ENCODE data around the gene ZNF345.

Gene ZNF345

DNA sequence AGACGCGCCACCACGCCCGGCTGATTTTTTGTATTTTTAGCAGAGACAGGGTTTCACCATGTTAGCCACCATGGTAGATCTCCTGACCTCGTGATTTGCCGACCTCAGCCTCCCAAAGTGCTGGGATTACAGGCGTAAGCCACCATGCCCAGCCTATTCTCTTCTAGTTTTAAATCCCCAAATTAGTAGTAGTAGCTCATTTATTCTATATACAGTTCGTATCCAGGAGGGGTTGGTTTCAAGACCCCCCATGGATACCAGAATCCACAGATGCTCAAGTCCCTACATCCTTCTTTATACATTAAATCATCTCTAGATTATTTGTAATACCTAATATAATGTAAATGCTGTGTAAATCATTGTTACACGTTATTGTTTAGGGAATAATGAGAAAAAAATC, 67.4 kb downstream of the ZNF345 start:
- DNase-seq: no peak
